ENCODE data around the gene CYTL1.
"Not testable (repeated sequence)": the region's sequence is repeated elsewhere in the genome, so short reads cannot be mapped to it uniquely, and the experiment has no call there.

The CYTL1 gene

GRCh38 chr4:4996935-4997334, 22.3 kb downstream of the CYTL1 start:
- DNase-seq = not testable (repeated sequence)

- no peak for DNase-seq
Measured at GRCh38 chr4:4995908-4996265, 23.4 kb downstream of the CYTL1 start.

GRCh38 chr4:4995103-4995907, 24.0 kb downstream of the CYTL1 start:
- peak; percentile 63 for DNase-seq

DNA sequence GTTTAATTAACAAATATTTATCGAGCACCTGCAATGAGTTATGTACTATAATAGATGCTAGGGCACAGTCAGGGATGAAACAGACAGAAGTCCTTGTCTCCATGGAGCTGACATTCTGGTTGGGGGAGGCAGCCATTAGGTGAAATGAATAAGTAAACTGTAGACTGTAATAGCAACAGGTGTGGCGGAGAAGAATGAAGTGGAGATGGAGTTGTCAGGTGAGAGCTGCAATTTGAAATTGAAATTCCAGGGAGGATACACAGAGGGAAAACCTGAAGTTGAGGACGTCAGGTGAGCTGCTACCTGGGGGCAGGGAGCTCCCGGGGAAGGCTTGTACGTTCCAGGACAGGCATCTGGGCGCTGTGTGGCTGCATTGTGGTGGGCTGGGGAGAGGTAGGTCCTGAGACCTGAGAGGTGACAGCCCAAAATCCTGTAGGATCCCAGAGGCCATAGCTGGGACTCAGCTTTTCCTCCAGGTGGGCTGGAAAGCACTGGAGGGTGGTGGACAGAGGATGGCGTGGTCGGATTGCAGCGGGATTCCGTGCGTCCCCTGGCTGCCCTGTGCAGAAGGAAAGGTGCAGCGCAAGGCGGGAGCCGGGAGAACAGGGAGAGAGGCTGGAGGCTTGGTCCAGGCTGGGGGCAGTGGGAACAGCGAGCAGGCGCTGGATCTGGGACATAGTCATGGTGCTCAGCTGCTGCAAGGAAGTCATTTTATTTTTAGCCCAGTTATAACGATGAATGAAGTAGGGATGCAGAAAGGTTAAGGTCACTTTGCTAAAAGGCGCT, 24.8 kb downstream of the CYTL1 start:
- DNase-seq = no peak

DNA sequence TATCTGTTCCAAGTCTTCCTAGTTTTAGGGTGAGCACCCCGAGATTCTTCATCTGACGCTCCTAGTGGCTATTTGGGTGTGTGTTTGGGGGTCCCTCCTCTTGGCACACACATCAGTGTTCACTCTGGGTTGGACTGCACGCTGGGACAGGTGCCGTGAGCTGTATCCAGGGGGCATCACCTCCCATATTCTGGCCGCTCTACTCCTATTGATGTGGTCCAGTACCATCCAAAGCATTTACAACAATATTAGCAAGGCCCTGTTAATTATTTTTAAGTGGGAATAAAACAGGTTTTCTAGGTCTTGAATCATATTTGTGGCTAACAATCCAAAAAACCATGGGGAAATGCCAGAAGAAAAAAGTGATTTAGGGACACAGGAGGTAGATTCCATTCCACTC, 26.4 kb downstream of the CYTL1 start:
- no peak for DNase-seq

DNA sequence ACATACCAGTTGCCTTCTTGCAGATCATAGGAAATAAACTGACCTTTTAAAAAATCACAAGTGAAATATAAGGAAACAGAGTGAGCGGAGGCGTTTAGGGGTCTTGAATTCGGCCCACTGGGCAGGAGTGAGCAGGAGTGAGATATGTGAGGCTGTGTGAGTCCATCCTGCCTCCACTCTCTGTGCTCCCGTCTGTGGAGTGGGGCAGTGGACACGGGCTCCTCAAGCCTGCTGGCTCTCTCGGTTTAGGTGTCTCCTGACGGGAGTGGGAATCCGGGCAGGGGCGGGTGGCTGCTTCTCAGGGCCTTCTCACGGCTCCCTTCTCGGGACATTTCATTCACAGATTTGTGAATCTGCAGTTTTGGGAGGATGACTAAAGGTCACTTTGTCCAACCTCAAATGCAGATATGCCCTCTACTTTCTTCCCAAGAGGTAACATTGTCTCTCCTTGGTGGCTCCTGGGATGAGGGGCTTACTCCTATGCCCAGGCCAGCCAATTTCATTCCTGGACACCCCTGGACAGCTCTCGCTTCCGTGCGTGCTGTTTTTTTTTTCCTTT, 27.6 kb downstream of the CYTL1 start:
- no peak for DNase-seq

DNA sequence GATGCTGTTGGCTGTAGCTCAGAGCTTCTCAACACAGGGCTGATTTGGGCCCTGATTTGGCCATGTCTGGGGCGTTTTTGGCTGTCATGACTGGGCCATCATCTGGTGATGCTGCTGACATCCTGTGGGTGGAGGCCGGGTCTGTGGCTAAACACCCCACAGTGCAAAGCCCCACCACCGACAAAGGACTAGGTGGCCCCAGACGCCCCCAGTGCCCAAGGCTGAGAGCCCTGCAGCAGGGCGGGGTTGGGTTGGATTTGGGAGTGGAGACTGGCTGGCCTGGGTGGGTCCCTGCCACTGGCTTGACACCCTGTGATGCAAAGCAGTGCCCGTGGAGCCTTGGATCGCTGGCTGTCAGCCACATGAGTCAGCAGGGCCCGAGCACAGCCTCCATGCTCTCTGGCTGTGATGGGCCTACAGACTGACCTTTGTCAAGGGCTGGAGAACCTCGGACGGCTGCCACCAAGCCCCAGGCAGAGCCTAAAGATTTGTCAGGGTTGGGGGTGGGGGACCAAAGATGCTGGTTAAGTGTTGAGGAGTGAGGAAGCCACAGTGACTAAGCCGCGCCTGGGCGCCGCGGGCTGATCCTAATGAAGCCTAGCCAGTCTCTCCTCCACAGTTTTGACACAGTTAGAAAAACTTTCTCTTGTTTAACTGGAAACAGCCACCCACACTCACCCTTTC, 28.3 kb downstream of the CYTL1 start:
- DNase-seq = no peak

GRCh38 chr4:4990329-4990728, 28.9 kb downstream of the CYTL1 start:
- DNase-seq = no peak

DNA sequence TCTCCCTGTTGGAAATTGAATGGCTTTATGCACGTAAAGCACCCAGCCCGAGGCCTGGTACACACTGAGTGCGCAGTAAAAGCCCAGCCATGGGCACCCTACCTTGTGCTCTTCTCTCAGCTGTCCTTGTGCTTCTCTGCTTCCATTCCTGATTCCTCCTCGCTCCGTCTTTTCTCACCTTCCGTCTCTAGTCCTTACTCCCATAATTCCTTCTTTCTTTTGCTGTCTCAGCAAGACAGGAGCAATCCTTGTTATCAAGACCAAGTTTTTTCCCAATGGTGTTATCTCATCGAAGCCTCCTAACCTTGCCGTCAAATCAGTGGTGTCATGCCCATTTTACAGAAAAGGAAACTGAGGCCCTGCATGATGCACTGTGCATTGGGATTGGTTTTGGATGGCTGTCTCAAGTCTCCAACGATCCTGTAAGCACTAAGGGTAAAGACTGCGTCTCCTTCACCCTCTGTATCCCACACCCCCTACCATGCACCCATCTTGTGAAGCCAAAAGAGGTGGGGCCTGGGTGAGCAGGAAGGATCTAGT, 30.1 kb downstream of the CYTL1 start:
- DNase-seq = no peak

GRCh38 chr4:4987656-4988055, 31.6 kb downstream of the CYTL1 start:
- no peak for DNase-seq

GRCh38 chr4:4986841-4987240, 32.4 kb downstream of the CYTL1 start:
- DNase-seq = no peak

DNA sequence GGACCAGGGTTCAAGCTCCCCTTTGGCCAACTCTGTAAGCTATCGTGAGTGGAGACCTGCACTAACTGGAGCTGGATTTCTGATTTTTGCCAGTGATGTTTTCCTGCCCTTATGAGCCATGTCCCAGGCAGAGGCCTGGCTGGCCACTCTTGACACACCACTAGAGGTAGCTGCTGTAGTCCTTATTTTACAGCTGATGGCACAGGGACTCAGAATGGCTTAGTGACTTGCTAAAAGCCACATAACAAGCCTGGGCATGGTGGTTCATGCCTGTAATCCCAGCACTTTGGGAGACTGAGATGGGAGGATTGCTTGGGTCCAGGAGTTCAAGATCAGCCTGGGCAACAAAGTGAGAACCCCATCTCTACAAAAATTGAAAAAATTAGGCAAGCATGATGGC, 33.4 kb downstream of the CYTL1 start:
- no peak for DNase-seq

DNA sequence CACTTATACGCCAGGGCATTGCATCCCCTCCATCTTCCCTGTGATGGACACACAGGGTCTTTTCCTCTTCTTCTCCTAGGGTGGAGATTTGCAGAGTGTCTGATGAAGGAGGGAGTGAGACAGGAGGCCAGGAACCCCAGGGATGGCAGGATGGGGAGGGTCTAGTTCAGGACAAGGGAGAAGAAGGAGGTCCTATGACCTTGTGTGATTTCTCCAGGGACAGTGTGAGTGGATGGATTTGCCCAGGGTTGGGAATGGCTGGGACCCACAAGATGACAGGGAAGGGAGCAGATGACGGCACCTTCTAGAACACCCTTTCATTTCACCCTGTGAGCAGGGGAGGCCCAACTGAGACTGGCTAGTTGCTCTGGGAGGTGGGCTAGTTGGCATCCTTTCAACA, 34.2 kb downstream of the CYTL1 start:
- no peak for DNase-seq

GRCh38 chr4:4984186-4984585, 35.1 kb downstream of the CYTL1 start:
- no peak for DNase-seq

- no peak for DNase-seq
Measured at GRCh38 chr4:4981827-4982226, 37.4 kb downstream of the CYTL1 start.

GRCh38 chr4:4981427-4981826, 37.8 kb downstream of the CYTL1 start:
- DNase-seq = no peak

GRCh38 chr4:4980621-4981230, 38.5 kb downstream of the CYTL1 start:
- DNase-seq = no peak

- DNase-seq = no peak
Measured at GRCh38 chr4:4979971-4980370, 39.3 kb downstream of the CYTL1 start.

GRCh38 chr4:4974727-4975126, 44.5 kb downstream of the CYTL1 start:
- DNase-seq = no peak

- no peak for DNase-seq
Measured at GRCh38 chr4:4971796-4972195, 47.5 kb downstream of the CYTL1 start.

DNA sequence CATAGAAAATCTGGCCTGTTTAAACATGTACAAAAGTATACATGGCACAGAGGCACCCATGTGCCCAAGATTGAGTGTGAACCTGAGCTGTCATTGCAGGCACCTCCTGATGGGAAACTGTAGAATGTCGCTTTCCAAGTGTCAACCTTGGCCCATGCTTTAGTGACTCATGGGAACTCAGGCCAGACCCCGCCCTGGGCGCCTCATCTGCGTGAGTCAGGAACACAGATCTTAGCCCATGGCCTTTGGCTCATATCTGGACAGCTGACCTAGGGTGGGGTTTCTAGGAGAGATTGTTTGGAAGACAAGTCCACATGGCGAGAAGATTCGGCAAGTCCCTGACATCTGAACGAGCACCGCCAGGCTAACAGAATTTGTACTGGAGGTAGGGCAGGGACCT, 50.0 kb downstream of the CYTL1 start:
- no peak for DNase-seq

DNA sequence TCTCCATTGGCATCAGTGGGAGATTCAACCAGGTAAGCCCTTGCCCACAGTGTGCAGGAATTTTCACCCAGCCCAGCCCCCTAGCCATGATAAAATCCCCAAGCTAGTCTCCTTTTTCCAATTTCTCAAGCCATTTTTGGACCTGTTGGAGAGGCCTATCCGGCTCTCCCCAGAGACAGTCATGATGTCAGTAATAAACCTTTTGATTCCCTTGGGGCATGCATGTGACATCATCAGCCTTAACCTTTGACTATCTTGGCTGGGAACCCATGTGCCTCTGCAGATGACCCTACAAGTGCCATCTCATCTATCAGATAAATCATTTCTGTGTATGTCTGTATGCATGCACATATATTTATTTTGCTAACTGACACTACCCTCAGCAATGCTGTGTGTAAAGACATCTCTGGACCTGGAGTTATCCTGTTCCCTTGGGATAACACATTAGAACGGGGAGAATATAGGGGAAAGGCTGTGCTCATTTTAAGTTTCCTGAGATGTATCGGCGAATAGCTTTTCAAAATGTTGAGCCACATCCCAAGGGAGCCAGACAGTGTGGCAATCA, 51.0 kb downstream of the CYTL1 start:
- DNase-seq = no peak

Measured in activated CD4-positive, alpha-beta T cell treated with anti-CD3 and anti-CD28 coated beads, Interleukin-2, Interleukin-6, amounts not matched to agents 100 ng/mL and 50 ng/mL, durations not matched to agents 16 hours and 8 hours (primary cell).